K562 (cell line): ENCODE measurements around the gene GLRX2. TPM values are rescaled to one million over a fixed set of nuclear protein-coding genes. Genes with fewer than 3 reads are reported as not detected.

Experiments
- CHAMP1 ChIP-seq: fragments of 450-650 bp; IDR thresholded peaks from 2 replicates; pipeline ENCODE4 v1.6.1; 2016; ENCODE audit warnings: mild to moderate bottlenecking
- DPF2 ChIP-seq: fragments of 450-650 bp; IDR thresholded peaks from 2 replicates; pipeline ENCODE4 v1.6.1; 2016
- ELF1 ChIP-seq: fragments of 200-800 bp; sonication (Bioruptor generic); IDR thresholded peaks from 2 replicates; pipeline ENCODE4 v1.6.1; 2016; ENCODE audit warnings: missing genetic modification characterization, missing compliant biosample characterization
- GATAD2A ChIP-seq: fragments of 450-650 bp; IDR thresholded peaks from 2 replicates; pipeline ENCODE4 v1.6.1; 2017
- HIVEP1 ChIP-seq: fragments of 250-450 bp; sonication (Bioruptor Pico); IDR thresholded peaks from 2 replicates; pipeline ENCODE4 v1.4.0; 2020; ENCODE audit warnings: mild to moderate bottlenecking
- ILK ChIP-seq: fragments of 450-650 bp; IDR thresholded peaks from 2 replicates; pipeline ENCODE4 v1.6.1; 2016; ENCODE audit warnings: missing genetic modification characterization, low read depth, mild to moderate bottlenecking, missing compliant biosample characterization, moderate library complexity, borderline replicate concordance
- TFAP4 ChIP-seq: sonication (generic); formaldehyde crosslinking; IDR thresholded peaks from 2 replicates; pipeline ENCODE4 v1.8.0; 2022; ENCODE audit warnings: missing genetic modification reagents, mild to moderate bottlenecking, moderate library complexity, borderline replicate concordance
- ZNF274 ChIP-seq: IDR thresholded peaks from 2 replicates; pipeline ENCODE4 v1.6.1; 2011; ENCODE audit warnings: low read depth, mild to moderate bottlenecking, low read length, moderate library complexity, borderline replicate concordance
- ZNF780A ChIP-seq: fragments of 250-450 bp; sonication (Bioruptor Pico); IDR thresholded peaks from 2 replicates; pipeline ENCODE4 v1.5.0; 2021; ENCODE audit warnings: mild to moderate bottlenecking
- polyA plus RNA-seq, 8 experiments: library from polyadenylated mRNA; depleted of rRNA in 4 of 8; stranded (reverse) in 5 of 8; unstranded in 3 of 8; fragments of >200 nt; fragmentation: Nextera tagmentation in 2 of 8; fragmentation: Illumina TruSeq in 1 of 8; extraction: Ambion mirVana in 2 of 8; extraction: Trizol in 1 of 8; gene quantifications; 2 replicates each; pipeline versions ENCODE4 v1.2.1 to v1.2.3, GENCODE V29; 2011 to 2014; ENCODE audit warnings: inconsistent platforms in 1 of 8, missing spikeins in 1 of 8
- total RNA-seq, 7 experiments: library from RNA; depleted of rRNA in 6 of 7; stranded (reverse); fragments of >200 nt in 6 of 7; fragmentation: Illumina TruSeq in 2 of 7; extraction: Trizol in 2 of 7; gene quantifications; 2 replicates each; pipeline versions ENCODE4 v1.2.1 to v1.2.3, GENCODE V29; 2011 to 2021; ENCODE audit warnings: low replicate concordance in 1 of 7
- TF ChIP-seq, protein P1 (sequence below): fragments of 450-650 bp; IDR thresholded peaks from 2 replicates; pipeline ENCODE4 v1.6.1; 2016; ENCODE audit warnings: low read depth
- TF ChIP-seq, protein P2 (sequence below): fragments of 450-650 bp; IDR thresholded peaks from 2 replicates; pipeline ENCODE4 v1.6.1; 2017; ENCODE audit warnings: antibody characterized with exemption, mild to moderate bottlenecking

GLRX2 gene
- total and polyA plus RNA-seq, 9 of the 15 experiments (the other 6 are each of a cell fraction or from before 2014, with no cell fraction given), result 13.3 to 82.6 (median 55.1) TPM

- TF ChIP-seq, protein P1, sequence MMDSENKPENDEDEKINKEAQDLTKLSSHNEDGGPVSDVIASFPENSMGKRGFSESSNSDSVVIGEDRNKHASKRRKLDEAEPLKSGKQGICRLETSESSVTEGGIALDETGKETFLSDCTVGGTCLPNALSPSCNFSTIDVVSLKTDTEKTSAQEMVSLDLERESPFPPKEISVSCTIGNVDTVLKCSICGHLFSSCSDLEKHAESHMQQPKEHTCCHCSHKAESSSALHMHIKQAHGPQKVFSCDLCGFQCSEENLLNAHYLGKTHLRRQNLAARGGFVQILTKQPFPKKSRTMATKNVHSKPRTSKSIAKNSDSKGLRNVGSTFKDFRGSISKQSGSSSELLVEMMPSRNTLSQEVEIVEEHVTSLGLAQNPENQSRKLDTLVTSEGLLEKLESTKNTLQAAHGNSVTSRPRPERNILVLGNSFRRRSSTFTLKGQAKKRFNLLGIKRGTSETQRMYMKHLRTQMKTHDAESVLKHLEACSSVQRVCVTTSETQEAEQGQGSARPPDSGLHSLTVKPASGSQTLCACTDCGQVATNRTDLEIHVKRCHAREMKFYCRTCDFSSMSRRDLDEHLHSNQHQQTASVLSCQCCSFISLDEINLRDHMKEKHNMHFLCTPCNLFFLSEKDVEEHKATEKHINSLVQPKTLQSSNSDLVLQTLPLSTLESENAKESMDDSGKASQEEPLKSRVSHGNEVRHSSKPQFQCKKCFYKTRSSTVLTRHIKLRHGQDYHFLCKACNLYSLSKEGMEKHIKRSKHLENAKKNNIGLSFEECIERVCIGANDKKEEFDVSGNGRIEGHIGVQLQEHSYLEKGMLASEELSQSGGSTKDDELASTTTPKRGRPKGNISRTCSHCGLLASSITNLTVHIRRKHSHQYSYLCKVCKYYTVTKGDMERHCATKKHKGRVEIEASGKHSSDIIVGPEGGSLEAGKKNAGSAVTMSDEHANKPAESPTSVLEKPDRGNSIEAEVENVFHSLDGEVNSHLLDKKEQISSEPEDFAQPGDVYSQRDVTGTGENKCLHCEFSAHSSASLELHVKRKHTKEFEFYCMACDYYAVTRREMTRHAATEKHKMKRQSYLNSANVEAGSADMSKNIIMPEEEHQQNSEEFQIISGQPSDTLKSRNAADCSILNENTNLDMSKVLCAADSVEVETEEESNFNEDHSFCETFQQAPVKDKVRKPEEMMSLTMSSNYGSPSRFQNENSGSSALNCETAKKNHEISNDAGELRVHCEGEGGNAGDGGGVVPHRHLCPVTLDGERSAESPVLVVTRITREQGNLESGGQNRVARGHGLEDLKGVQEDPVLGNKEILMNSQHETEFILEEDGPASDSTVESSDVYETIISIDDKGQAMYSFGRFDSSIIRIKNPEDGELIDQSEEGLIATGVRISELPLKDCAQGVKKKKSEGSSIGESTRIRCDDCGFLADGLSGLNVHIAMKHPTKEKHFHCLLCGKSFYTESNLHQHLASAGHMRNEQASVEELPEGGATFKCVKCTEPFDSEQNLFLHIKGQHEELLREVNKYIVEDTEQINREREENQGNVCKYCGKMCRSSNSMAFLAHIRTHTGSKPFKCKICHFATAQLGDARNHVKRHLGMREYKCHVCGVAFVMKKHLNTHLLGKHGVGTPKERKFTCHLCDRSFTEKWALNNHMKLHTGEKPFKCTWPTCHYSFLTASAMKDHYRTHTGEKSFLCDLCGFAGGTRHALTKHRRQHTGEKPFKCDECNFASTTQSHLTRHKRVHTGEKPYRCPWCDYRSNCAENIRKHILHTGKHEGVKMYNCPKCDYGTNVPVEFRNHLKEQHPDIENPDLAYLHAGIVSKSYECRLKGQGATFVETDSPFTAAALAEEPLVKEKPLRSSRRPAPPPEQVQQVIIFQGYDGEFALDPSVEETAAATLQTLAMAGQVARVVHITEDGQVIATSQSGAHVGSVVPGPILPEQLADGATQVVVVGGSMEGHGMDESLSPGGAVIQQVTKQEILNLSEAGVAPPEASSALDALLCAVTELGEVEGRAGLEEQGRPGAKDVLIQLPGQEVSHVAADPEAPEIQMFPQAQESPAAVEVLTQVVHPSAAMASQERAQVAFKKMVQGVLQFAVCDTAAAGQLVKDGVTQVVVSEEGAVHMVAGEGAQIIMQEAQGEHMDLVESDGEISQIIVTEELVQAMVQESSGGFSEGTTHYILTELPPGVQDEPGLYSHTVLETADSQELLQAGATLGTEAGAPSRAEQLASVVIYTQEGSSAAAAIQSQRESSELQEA, result no peak
- TF ChIP-seq HIVEP1 (CRISPR knock-in tag) (no peak), GATAD2A (0 out of 2 replicates have a peak, but pooled peaks have one; percentile 23), CHAMP1 (0 out of 2 replicates have a peak, but pooled peaks have one; percentile 32), ELF1 (tag) (0 out of 2 replicates have a peak, but pooled peaks have one; percentile 5), TFAP4 (CRISPR knock-in tag) (peak; percentile 20; the same call in 1 of the 2 replicates), ZNF780A (CRISPR knock-in tag) (no peak), ZNF274 (no peak), DPF2 (0 out of 2 replicates have a peak, but pooled peaks have one; percentile 10), ILK (no peak)
- TF ChIP-seq, protein P2, sequence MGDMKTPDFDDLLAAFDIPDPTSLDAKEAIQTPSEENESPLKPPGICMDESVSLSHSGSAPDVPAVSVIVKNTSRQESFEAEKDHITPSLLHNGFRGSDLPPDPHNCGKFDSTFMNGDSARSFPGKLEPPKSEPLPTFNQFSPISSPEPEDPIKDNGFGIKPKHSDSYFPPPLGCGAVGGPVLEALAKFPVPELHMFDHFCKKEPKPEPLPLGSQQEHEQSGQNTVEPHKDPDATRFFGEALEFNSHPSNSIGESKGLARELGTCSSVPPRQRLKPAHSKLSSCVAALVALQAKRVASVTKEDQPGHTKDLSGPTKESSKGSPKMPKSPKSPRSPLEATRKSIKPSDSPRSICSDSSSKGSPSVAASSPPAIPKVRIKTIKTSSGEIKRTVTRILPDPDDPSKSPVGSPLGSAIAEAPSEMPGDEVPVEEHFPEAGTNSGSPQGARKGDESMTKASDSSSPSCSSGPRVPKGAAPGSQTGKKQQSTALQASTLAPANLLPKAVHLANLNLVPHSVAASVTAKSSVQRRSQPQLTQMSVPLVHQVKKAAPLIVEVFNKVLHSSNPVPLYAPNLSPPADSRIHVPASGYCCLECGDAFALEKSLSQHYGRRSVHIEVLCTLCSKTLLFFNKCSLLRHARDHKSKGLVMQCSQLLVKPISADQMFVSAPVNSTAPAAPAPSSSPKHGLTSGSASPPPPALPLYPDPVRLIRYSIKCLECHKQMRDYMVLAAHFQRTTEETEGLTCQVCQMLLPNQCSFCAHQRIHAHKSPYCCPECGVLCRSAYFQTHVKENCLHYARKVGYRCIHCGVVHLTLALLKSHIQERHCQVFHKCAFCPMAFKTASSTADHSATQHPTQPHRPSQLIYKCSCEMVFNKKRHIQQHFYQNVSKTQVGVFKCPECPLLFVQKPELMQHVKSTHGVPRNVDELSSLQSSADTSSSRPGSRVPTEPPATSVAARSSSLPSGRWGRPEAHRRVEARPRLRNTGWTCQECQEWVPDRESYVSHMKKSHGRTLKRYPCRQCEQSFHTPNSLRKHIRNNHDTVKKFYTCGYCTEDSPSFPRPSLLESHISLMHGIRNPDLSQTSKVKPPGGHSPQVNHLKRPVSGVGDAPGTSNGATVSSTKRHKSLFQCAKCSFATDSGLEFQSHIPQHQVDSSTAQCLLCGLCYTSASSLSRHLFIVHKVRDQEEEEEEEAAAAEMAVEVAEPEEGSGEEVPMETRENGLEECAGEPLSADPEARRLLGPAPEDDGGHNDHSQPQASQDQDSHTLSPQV, result peak; percentile 46
These were observed 34.3 kb downstream of the GLRX2 start (continued) for GRCh38 chr1:193070942-193071341.
